Memory B cell (primary cell): ENCODE results near the gene CRELD2.
A peak's percentile ranks its signal among the peaks of the same experiment; 100 is the strongest.

ENCODE experiments used
- ATAC-seq: fragments of 150-1000 bp; cut with Tn5 transposase; 2 replicates; pipeline ENCODE4 v1.10.0; 2021; ENCODE audit warnings: low read depth, mild to moderate bottlenecking, moderate library complexity
- DNase-seq, 2 donors: peaks; one replicate each; pipeline ENCODE4 v3.0.0; 2022; ENCODE audit warnings: low spot score in 2 of 2
- H3K27ac Mint-ChIP-seq: one replicate; pipeline ENCODE4 v1.8.0; 2022; ENCODE audit warnings: mild to moderate bottlenecking, moderate library complexity, mixed read lengths
- H3K27me3 Mint-ChIP-seq: one replicate; pipeline ENCODE4 v1.8.0; 2022; ENCODE audit warnings: mixed read lengths
- H3K36me3 Mint-ChIP-seq: one replicate; pipeline ENCODE4 v1.8.0; 2022; ENCODE audit warnings: mild to moderate bottlenecking, mixed read lengths
- H3K4me1 Mint-ChIP-seq: one replicate; pipeline ENCODE4 v1.8.0; 2022; ENCODE audit warnings: mixed read lengths
- H3K4me3 Mint-ChIP-seq: one replicate; pipeline ENCODE4 v1.8.0; 2022; ENCODE audit warnings: mild to moderate bottlenecking, moderate library complexity, mixed read lengths
- H3K9me3 Mint-ChIP-seq: one replicate; pipeline ENCODE4 v1.8.0; 2022; ENCODE audit warnings: mixed read lengths

The CRELD2 gene

DNA sequence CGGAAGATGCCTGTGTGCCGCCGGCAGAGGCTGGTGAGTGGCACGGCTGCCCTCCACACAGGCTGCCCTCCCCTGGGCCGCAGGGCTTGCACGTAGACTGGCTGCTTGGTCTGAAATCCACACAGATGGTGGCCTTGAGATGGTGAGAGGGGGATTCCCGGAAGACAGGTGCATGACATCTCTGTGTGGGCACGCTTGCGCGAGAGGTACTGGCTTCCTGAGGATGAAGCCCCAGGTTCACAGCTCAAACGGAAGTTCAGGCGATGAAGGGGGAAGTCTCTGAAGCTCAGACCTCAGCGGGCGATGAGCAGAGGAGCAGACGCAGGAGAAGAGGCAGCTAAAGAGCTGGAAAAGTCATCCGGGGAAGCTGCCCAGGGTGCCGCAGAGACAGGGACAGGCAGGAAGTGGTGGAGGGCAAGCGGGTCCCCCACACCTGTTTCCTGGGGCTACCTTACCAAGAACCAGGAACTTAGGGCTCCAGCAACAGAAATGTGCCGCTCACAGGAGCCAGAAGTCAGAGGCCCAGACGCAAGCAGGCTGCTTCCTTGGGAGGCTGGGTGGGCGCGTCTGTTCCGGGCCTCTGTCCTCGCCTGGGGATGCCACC, 7.2 kb downstream of the CRELD2 start:
- peaks cover 23% of the 10 kb centered on the region for H3K4me1 Mint-ChIP-seq
- no peaks in the 10 kb centered on the region for H3K27me3 Mint-ChIP-seq
- H3K4me3 Mint-ChIP-seq, result peak overlapping the region; percentile 85
- H3K36me3 Mint-ChIP-seq, result no peaks in the 10 kb centered on the region
- DNase-seq (peak; percentile 76 to 81), ATAC-seq (peak; percentile 77)
- H3K9me3 Mint-ChIP-seq, result no peaks in the 10 kb centered on the region
- peak overlapping the region; percentile 98 for H3K27ac Mint-ChIP-seq

DNA sequence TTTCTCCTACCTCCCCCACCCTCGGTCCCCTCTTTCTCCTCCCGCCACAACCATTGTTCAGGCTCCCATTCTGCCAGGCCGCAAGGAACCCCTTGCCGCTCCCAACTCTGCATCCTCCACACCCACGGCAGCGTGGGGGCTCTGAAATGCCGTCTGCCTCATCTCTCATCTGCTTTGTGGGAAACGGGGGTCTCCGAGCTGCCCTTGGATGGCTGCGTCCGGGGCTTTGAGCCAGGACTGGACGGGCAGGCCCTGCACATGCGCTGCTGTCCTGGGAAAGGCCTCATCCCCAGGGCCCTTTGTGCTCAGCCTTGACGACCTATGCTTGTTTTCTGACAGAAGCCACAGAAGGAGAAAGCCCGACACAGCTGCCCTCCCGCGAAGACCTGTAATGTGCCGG, 8.5 kb downstream of the CRELD2 start:
- peak overlapping the region; percentile 98 for H3K27ac Mint-ChIP-seq
- H3K36me3 Mint-ChIP-seq, result no peaks in the 10 kb centered on the region
- peak overlapping the region; percentile 55 for H3K4me3 Mint-ChIP-seq
- H3K4me1 Mint-ChIP-seq, result peaks cover 31% of the 10 kb centered on the region
- ATAC-seq (no peak), DNase-seq (no peak)
- no peaks in the 10 kb centered on the region for H3K9me3 Mint-ChIP-seq
- H3K27me3 Mint-ChIP-seq, result no peaks in the 10 kb centered on the region

DNA sequence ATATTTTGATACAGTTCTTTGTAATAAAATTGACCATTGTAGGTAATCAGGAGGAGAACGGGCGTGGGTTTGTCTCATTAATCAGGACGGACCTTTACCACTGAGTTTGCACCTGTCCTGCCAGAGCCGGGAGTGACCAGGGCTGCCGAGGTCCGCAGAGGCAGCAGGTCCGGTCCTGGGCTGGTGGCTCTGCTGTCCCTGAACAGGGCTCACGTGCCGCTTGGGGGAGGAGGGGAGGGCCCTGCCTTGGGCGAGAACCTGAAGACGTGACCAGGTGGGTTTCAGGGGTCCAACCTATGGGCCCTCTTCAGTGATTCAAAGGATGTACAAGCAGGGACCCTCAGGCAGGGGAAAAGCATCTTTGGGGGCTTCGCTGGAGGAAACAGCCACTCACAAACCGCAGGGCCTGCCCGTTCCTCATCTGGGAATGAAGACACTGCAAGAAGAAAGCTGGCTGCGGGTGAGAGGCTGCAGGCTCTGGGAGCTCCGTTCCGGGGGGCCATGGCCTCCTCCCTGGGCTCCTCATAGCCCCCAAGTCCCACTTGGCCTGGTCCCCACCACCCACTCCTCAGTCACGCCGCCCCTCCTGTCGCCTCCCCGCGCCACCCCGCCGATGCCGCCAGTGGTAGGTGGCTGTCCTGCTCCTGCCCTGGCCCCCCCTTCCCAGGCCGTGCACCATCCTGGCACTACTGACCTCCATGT, 9.2 kb downstream of the CRELD2 start:
- Mint-ChIP-seq H3K9me3 (no peaks in the 10 kb centered on the region), H3K27ac (peak overlapping the region; percentile 98), H3K27me3 (no peaks in the 10 kb centered on the region), H3K4me1 (peaks cover 31% of the 10 kb centered on the region), H3K36me3 (no peaks in the 10 kb centered on the region), H3K4me3 (no peak overlapping the region)
- no peak for DNase-seq
- no peak for ATAC-seq

DNA sequence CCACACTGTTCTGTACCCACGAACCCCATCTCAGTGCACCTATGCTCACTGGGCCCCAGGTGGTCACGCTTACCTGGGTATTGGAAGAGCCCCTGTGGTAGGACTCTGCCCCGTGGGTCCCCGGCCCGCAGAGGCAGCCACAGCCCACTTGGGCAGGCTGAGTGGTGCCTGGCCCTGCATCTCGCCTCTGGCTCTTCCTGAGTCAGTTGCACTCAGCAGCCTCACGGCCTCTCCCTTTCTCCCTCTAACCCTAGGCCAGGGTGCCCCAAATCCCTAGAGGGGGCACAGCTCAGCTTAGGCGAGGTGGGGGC, 9.7 kb downstream of the CRELD2 start:
- H3K27me3 Mint-ChIP-seq, result no peaks in the 10 kb centered on the region
- H3K4me1 Mint-ChIP-seq, result peaks cover 35% of the 10 kb centered on the region
- no peaks in the 10 kb centered on the region for H3K9me3 Mint-ChIP-seq
- H3K36me3 Mint-ChIP-seq, result no peaks in the 10 kb centered on the region
- peak overlapping the region; percentile 82 for H3K27ac Mint-ChIP-seq
- ATAC-seq (no peak), DNase-seq (no peak)
- H3K4me3 Mint-ChIP-seq, result no peak overlapping the region

DNA sequence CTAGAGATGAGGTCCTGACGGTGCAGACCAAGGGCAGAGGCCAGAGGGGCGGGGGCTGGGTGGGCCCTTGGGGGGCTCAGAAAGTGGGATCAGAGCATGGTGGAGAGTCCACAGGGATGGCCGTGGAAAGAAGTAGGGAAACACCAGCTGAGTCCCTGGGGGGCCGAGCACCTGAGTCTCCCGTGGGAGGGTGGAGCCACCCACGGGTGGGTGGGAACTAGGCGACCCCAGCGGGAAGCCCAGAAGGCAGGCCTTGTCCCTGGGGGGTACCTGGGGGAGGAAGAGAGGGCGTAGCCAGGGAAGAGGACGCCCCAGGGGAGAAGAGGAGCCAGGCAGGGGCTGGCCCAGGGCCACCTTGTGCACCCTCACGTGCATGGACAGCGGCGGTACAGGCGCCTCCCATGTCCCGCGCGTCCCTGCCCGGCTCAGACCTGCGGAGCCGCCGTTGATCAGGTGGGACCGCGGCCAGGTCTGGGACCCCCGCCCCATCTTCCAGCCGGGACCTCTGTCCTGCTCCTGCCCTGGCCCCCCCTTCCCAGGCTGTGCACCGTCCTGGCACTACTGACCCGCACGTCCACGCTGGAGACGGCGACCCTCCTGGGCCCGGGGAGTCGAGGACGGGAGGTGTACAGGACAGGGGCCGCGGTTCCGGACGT, 10.2 kb downstream of the CRELD2 start:
- no peaks in the 10 kb centered on the region for H3K27me3 Mint-ChIP-seq
- peak overlapping the region; percentile 57 for H3K4me3 Mint-ChIP-seq
- peak overlapping the region; percentile 82 for H3K27ac Mint-ChIP-seq
- no peaks in the 10 kb centered on the region for H3K9me3 Mint-ChIP-seq
- no peaks in the 10 kb centered on the region for H3K36me3 Mint-ChIP-seq
- peaks cover 39% of the 10 kb centered on the region for H3K4me1 Mint-ChIP-seq
- DNase-seq (no peak), ATAC-seq (no peak)

DNA sequence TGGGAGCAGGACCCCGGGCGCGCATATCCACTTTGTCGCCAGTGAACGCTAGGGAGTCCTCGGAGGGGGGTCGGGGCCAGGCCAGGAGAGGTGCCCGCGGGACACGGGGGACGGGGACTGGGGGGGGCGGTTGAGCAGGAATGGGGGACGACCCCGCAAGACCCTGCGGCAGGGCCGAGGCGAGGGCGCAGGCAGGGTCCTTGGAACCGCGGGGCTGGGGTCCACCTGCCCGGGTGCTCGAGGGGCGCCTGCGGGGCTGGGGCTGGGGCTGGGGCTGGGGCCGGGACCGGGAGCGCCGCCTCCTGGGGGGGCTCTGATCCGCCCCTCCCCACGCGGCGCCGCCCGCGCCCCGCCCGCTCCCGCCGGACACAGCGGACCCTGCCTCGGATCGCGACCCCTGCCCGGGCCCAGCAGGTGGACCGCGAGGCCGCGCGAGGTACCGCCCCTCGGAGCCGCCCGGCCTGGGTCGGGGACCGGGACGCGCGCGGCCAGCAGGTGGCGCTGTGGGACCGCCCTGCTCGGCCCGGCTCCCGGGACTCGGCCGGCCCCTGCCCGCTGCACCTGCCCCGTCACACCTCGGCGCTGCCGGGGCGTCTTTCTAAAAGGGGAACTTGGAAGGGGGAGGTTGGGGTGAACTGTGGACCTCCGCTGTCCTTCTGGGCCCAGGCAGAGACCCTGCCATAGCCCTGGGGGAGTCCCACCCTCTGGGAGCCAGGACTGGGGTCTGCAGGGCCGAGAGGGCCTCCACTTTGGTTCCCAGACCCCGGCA, 11.0 kb downstream of the CRELD2 start:
- no peaks in the 10 kb centered on the region for H3K9me3 Mint-ChIP-seq
- H3K4me3 Mint-ChIP-seq, result peak overlapping the region; percentile 47
- ATAC-seq, result peak; percentile 47
- H3K27me3 Mint-ChIP-seq, result no peaks in the 10 kb centered on the region
- DNase-seq, result peak; percentile 93 to 98
- peaks cover 41% of the 10 kb centered on the region for H3K4me1 Mint-ChIP-seq
- H3K27ac Mint-ChIP-seq, result peak overlapping the region; percentile 95
- no peaks in the 10 kb centered on the region for H3K36me3 Mint-ChIP-seq

DNA sequence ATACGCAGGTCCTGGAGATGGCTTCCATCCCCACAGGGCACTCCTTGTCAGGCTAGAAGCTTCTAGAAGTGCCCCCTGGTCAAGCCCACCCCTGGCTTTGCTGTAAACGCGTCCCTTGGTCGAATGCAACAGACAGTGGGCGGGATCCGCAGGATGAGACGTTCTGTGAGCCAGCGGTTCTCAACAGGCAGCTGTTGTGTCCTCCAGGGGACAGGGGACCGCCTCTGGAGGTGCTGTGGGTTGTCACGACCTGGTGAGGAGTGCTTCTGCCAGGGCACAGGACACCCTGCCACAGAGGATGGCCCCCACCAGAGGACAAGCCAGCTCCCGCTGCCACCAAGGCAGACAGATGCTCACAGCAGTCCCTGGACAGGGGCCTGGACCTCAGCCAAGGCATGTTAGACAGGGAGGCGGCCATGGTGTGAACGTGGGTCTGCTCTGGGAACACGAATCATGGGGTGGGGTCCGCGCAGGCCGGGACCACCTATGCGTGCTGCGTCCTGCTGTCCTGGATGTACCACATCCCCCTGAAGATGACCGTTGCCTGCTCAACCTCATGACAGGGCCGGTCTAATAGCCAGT, 11.7 kb downstream of the CRELD2 start:
- H3K4me1 Mint-ChIP-seq, result peaks cover 40% of the 10 kb centered on the region
- H3K27me3 Mint-ChIP-seq, result no peaks in the 10 kb centered on the region
- ATAC-seq, result peak; percentile 1
- H3K36me3 Mint-ChIP-seq, result no peaks in the 10 kb centered on the region
- H3K27ac Mint-ChIP-seq, result peak overlapping the region; percentile 95
- H3K4me3 Mint-ChIP-seq, result peak overlapping the region; percentile 27
- no peaks in the 10 kb centered on the region for H3K9me3 Mint-ChIP-seq
- peak in 1 of 2 donors; percentile 51 for DNase-seq

DNA sequence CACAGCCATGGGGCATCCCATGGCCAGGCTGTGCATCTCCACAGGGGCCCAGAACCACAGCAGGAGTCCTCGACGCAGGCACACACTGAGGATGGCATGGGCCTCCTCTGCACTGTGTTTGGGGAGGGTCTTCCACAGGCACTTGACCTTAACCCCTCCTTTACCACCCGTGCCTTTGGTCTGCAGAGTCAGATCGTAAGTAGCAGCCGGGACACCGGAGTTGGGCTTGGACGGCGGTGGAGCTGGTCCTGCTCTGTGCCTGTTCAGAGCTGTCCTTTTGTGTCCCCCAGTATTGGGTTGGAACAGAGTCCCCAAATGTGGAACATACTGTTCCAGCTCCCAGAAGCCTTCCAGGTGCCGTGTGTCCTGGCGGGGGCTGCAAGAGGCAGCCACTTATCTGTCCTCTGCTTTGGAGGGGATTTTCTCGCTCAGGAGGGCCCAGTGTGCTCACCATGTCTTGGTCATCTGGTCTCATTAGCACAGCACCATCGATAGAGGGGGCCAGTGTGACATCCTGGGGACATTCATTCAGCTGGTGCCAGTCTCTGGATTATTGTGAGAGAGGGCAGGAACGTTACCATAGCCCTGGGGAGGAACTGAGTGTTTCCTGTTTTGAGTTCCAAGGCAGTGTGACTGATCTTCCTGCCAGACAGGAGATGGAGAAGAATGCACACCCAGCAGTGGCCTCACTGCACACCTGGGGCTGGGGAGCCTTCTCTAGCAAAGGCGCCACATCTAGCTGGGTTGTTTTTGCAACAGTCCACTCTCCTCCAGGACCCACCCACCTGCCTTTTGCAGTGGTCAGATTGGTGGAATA, 12.4 kb downstream of the CRELD2 start:
- H3K27me3 Mint-ChIP-seq, result no peaks in the 10 kb centered on the region
- no peaks in the 10 kb centered on the region for H3K36me3 Mint-ChIP-seq
- peaks cover 33% of the 10 kb centered on the region for H3K4me1 Mint-ChIP-seq
- peak overlapping the region; percentile 95 for H3K27ac Mint-ChIP-seq
- H3K4me3 Mint-ChIP-seq, result peak overlapping the region; percentile 45
- DNase-seq (peak; percentile 65 to 75), ATAC-seq (peak; percentile 45)
- no peaks in the 10 kb centered on the region for H3K9me3 Mint-ChIP-seq

DNA sequence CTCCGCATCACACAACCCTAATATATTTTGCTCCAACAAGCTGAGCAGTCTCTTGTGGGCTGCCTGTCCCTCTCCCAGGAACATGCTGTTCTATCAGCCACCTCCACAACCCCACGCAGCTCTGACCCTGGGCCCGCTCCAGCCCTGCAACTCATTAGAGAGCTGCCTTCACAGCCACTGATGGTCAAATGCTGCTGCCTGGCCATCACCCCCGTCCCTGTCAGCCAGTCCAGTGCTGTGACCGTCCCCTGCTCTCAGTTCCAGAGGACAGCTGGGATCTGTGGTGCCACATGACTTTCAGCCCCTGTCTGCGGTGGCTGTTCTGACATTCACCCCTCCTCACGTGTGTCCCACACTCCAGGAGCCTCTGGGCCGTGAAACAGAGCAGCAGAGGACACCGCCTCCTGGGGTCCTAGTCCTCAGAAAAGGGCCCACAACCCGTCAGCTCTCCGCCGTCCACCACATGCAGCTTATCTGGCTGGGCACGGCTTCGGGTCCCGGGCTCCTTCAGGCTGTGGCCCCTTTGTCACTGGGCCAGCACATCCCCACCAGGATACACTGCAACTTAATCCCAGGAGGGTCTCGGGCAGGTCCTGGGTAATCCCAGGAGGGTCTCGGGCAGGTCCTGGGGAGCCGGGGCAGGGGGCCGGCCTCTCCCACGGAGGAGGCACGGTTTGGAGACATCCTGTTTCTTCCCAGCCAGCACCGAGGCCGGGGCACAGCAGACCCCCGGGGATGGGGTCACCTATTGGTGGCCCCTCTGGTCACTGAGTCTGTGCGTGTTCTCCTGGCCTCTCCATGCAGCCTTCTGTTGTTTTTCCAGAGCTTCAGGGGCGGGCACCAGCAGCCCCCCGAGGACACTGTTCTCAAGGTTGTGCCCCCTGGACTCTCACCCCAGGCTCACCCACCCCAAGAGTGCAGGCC, 15.1 kb downstream of the CRELD2 start:
- peaks cover 29% of the 10 kb centered on the region for H3K4me1 Mint-ChIP-seq

DNA sequence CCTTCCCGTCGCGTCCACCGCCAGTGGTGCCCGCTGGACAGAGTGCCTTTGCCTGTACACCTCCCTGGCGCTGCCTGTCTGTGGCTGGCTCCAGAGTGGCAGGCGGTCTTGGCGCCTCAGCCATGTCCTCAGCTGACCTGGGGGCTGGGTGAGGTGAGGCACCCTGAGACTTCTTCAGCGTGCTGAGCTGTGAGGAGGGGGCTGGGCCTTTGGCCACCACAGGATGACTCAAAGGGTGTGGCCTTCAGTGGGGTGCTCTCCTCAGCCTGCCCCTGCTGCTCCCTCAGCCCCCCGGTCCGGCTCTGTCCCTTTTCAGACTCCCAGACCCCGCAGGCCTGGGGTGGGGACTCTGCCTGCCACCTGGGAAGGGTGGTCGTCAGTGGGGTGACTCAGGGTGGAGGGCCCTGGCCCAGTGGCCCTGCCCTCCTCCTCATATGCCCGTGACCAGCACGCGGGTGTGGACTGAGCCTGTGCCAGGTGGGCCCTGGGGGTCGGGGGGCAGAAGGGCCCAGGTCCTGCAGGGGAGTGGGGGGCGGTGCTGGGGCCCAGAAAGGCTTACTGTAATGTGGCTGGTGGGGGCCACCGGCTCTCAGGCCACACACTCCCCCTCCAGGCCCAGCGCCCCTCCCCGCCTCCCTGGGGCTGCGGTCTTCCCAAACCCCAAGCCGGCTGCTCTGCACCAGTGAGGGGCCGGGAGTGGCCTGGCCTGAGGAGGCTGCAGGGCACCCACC, 15.9 kb downstream of the CRELD2 start:
- Mint-ChIP-seq H3K4me1 (peaks cover 29% of the 10 kb centered on the region), H3K9me3 (no peaks in the 10 kb centered on the region), H3K36me3 (no peaks in the 10 kb centered on the region), H3K27me3 (no peaks in the 10 kb centered on the region), H3K4me3 (peak overlapping the region; percentile 82), H3K27ac (peak overlapping the region; percentile 83)
- ATAC-seq (no peak), DNase-seq (no peak)

More for the DNA sequence above, 15.1 kb downstream of the CRELD2 start:
- Mint-ChIP-seq H3K9me3 (no peaks in the 10 kb centered on the region), H3K27ac (peak overlapping the region; percentile 83), H3K36me3 (no peaks in the 10 kb centered on the region), H3K4me3 (peak overlapping the region; percentile 82), H3K27me3 (no peaks in the 10 kb centered on the region)
- DNase-seq (no peak), ATAC-seq (no peak)

DNA sequence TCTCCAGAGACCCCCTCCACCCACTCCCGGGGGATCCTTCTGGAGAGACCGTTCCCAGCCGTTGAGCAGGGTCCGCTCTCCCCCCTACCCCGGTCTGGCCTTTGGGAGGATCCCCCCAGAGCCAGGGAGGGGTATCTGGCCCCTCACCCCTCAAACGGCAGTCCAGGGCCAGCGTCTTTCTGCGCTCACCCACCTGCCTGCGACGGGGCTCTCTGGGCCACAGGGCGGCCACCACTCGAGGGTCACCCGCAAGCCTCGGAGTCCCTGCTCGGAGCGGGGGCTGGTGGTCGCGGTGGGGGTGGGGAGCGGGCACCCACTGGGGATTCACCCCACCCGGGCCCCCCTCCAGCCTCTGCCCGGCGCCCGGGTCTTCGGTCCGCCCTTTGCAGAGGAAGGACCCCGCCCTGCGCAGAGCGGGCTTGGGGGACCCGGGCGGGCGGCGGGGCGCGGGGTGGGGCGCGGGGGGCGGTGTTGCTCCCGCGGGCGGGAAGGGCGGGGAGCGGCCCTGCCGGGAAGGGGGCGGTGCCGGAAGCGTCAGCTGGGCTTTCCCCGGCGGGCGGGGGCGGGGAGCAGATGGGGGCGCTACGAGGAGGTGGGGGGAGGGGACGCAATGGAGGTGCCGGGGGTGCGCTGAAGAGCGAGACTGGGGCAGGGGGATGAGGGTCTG, 16.6 kb downstream of the CRELD2 start:
- Mint-ChIP-seq H3K4me3 (peak overlapping the region; percentile 82), H3K36me3 (no peaks in the 10 kb centered on the region), H3K9me3 (no peaks in the 10 kb centered on the region), H3K27me3 (no peaks in the 10 kb centered on the region), H3K4me1 (peaks cover 27% of the 10 kb centered on the region), H3K27ac (peak overlapping the region; percentile 83)
- ATAC-seq (peak; percentile 16), DNase-seq (peak; percentile 82 to 86)
